A549 treated with Mapracorat at 1 μM for 4 hours (cell line): ENCODE data around the gene PLA2G10. TPM values are rescaled to one million over a fixed set of nuclear protein-coding genes. Genes with fewer than 3 reads are reported as not detected.

Source experiments
- total RNA-seq: library from RNA; stranded (reverse); fragments of 200-300 nt; extraction: Qiagen RNA extraction; gene quantifications from 5 replicates; pipeline ENCODE4 v1.2.3, GENCODE V29; 2022

PLA2G10 gene, protein sequence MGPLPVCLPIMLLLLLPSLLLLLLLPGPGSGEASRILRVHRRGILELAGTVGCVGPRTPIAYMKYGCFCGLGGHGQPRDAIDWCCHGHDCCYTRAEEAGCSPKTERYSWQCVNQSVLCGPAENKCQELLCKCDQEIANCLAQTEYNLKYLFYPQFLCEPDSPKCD
- 0.24 to 0.65 TPM (median 0.31 TPM) in 5 replicates for total RNA-seq

DNA sequence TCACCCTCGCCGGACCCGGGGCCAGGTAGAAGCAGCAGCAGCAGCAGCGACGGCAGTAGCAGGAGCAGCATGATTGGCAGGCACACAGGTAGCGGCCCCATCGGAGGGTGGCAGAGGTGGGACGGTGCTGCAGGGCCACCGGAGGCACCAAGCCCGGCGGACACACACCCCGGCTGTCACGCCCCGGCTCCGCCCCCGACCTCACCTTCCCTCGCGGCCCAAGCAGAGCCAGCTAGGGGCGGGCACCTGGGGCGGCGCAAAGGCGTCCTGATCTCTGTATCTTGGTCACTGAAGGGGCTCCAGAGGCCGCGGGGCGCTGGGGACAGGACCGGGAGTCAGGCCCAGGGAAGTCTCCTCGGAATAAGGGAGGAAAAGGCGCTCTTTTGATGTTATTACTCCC lies at the start of gene PLA2G10:
TSS of gene PLA2G10 (minus strand) at position 180 of the 400 bp plus-strand sequence. CDS start at position 101, 79 bp downstream.

DNA sequence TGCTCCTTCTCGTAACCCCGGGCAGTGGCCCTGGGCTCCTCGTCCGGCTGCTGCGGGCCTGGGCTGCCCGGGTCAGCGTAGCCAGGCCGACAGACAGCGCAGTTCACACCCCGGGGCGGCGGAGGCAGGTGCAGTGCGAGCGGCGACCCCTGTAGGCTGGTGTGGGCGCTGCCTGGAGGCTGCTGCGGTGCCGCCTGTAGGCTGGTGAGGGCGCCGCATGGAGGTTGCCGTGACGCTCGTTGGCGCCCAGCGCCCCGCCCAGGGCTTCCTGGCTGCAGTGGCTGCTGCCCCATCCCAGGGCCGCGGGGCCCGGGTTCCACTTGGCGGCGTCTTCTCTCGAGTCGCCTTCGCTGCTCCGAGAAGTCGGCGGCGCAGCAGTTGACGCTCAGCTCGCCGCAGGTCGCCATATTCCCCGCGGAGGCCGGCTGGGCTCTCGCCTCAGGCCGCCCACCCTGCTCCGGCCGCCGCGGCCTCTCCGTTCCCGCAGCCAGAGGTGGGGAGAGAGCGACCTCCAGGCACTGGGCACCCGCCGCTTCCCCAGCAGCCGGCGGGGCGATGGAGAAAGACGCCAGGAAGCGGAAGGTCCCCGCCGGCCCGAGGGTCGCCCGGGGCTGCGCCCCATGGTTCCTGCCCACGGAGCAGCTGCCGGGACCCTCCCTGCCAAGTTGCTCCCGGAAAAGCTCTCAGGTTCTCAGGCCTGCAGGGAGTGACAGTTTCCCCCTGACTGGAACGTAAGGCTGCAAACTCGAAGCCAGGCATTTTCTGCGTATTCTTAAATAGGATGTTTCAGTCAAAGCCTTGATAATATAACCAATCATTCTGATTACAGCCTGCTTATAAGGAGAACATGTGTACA lies 48.4 kb upstream of the PLA2G10 start, which contains the start of gene NPIPA2:
TSS of gene NPIPA2 (plus strand) at position 261 of the 856 bp plus-strand sequence. CDS start 5,533 bp downstream, outside the sequence.

DNA sequence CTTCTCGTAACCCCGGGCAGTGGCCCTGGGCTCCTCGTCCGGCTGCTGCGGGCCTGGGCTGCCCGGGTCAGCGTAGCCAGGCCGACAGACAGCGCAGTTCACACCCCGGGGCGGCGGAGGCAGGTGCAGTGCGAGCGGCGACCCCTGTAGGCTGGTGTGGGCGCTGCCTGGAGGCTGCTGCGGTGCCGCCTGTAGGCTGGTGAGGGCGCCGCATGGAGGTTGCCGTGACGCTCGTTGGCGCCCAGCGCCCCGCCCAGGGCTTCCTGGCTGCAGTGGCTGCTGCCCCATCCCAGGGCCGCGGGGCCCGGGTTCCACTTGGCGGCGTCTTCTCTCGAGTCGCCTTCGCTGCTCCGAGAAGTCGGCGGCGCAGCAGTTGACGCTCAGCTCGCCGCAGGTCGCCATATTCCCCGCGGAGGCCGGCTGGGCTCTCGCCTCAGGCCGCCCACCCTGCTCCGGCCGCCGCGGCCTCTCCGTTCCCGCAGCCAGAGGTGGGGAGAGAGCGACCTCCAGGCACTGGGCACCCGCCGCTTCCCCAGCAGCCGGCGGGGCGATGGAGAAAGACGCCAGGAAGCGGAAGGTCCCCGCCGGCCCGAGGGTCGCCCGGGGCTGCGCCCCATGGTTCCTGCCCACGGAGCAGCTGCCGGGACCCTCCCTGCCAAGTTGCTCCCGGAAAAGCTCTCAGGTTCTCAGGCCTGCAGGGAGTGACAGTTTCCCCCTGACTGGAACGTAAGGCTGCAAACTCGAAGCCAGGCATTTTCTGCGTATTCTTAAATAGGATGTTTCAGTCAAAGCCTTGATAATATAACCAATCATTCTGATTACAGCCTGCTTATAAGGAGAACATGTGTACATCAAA lies 9.3 kb upstream of the PLA2G10 start, which contains the start of gene NPIPA3:
TSS of gene NPIPA3 (plus strand) at position 256 of the 856 bp plus-strand sequence. CDS start 5,533 bp downstream, outside the sequence.

DNA sequence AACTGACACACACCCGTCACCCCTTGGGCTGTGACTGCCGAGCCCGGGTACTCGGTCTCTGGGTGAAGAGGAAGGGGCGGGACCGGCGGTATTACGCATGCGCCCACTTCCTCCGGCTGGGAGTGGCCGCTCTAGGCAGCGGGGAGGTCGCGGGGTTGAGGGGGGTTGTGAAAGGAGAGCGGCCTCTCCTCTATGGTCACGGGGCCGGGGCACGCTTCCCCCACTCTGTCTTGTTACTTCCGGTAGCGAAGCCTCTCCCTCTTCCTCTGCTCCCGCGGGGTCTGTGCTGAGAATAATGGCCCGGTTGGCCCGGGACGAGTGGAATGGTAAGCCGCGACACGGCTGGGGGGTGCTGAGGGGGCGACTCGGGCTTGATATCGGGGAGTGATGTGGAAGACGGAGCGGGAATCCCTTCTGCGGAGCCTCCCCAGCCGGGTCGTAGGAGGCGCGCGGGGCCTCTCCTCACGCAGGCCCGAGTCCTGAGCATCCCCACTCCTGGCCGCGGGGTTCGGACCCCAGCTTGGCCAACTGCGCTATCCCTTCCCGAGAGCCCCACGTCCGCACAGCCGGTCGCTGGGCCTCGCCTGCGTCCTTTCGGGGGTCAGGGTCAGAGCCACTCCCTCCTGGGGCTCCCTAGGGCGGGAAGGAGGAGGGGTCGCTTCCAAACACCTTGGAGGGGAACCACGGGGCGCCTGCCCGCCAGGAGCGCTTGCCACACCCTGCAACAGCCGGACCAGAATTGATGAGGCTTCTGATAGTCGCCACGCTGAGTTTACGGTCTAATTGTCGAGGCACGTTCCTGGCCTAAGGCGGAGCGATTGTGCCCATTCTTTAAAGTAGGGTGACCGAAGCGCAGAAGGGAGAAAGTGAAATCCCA lies 61.2 kb downstream of the PLA2G10 start, which contains the start of gene BFAR:
TSS of gene BFAR (plus strand) at position 259 of the 877 bp plus-strand sequence. CDS start 11,396 bp downstream, outside the sequence.

DNA sequence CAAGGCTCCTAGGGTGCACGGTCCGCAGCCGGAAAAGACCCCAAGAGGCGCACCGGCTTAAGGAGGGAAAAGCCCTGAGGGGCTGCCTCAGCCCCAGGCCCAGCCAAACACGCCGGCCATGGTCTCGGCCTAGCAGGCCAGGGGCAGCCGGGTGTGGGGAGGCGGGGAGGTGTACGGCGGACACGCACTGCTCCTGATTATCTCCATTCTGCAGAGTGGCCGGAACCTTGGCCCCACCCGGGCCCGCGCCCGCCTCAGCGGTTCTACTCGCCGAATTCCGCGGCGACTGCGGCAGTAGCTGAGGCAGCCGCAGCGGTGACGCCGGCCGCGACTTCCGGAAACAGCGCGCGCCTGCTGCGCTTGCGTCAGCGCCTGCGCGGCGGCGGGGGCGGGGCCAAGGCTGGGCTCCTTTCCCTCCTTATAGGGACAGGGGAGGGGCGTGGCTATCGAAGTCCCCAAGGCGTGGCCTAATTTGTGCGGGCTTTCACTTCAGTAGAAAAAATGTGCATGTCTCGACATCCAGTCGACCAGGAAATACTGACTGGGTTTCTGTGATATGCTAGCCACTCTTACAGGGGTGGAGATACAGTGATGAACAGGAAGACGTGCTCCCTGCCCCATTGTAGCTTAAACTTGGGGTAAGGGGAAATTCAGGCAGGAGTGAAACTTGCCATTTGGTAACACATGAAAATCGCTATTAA lies 64.0 kb downstream of the PLA2G10 start, which contains the start of gene PARN:
TSS of gene PARN (minus strand) at position 342 of the 701 bp plus-strand sequence. CDS start at position 207, 135 bp downstream.

Other genes starting within 250 kb of the PLA2G10 start
- 36.0 to 53.1 TPM (median 37.2 TPM) in 5 replicates for gene PARN, start 64.0 kb downstream of the PLA2G10 start, total RNA-seq
- gene BFAR, start 61.4 kb downstream of the PLA2G10 start, total RNA-seq = 111 to 139 TPM (median 126 TPM) in 5 replicates
- gene NPIPA3, start 9.1 kb upstream of the PLA2G10 start, total RNA-seq = 1.0 to 1.8 TPM (median 1.6 TPM) in 5 replicates
- 0.78 to 2.5 TPM (median 1.8 TPM) in 5 replicates for gene NPIPA2, start 48.2 kb upstream of the PLA2G10 start, total RNA-seq
- gene NOMO1, start 139.4 kb upstream of the PLA2G10 start, total RNA-seq = 91.2 to 100 TPM (median 98.3 TPM) in 5 replicates
- 36.6 to 53.0 TPM (median 46.1 TPM) in 5 replicates for gene NPIPA1, start 243.1 kb upstream of the PLA2G10 start, total RNA-seq